DMS 273 (cell line): ENCODE results near the gene TRPM5.
"Not testable (repeated sequence)": the region's sequence is repeated elsewhere in the genome, so short reads cannot be mapped to it uniquely, and the experiment has no call there.

Experiments
- DNase-seq: peaks from one replicate; lab custom pipeline; 2025; ENCODE audit not compliant: unreplicated experiment; lab: John Stamatoyannopoulos, UW

The TRPM5 gene, protein sequence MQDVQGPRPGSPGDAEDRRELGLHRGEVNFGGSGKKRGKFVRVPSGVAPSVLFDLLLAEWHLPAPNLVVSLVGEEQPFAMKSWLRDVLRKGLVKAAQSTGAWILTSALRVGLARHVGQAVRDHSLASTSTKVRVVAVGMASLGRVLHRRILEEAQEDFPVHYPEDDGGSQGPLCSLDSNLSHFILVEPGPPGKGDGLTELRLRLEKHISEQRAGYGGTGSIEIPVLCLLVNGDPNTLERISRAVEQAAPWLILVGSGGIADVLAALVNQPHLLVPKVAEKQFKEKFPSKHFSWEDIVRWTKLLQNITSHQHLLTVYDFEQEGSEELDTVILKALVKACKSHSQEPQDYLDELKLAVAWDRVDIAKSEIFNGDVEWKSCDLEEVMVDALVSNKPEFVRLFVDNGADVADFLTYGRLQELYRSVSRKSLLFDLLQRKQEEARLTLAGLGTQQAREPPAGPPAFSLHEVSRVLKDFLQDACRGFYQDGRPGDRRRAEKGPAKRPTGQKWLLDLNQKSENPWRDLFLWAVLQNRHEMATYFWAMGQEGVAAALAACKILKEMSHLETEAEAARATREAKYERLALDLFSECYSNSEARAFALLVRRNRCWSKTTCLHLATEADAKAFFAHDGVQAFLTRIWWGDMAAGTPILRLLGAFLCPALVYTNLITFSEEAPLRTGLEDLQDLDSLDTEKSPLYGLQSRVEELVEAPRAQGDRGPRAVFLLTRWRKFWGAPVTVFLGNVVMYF (N-terminal part only)

DNA sequence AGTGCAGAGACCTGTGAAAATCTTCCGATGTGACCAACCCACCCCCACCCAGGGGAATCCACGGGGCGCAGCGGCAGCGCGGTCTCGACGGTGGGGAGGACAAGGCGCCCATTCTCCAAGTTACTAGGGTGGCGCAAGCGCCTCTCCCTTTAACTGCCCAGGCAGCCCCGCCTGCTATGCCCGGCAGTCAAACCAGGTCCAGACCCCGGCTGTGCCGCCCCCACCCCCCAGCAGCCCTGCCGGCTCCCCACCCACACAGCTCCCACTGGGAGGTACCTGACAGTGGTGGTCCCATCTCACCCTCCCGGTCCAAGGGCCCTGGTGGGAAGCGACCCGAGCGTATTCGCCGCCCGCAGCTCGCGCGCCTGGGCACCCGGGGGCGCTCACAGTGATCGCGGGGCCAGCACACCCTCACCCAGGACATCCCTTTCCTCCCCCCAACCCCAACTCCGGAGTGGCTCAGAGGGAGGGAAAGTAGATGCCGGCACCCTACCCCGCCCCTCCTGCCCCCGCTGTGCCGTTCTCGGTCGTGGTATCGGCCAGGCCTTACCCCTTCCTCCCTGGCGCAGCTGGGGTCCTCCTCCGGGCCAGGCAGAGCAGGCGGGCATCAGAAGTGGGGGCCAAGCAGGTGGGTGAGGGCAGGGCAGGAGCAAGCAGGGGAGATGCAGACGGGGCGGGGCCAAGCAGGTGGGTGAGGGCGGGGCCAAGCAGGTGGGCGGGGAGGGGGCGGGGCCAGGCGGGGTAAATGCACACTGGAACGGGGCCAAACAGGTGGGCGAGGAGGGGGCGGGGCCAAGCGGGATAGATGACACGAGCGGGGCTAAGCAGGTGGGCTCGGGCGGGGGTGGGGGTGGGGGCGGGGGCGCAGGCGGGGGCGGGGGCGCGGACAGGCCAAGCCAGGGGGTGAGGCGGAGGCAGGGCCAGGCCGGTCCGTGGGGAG lies at the start of gene TRPM5:
TSS of gene TRPM5 (minus strand) at position 634 of the 940 bp plus-strand sequence. CDS start 21,478 bp downstream, outside the sequence.
- no peak for DNase-seq

DNA sequence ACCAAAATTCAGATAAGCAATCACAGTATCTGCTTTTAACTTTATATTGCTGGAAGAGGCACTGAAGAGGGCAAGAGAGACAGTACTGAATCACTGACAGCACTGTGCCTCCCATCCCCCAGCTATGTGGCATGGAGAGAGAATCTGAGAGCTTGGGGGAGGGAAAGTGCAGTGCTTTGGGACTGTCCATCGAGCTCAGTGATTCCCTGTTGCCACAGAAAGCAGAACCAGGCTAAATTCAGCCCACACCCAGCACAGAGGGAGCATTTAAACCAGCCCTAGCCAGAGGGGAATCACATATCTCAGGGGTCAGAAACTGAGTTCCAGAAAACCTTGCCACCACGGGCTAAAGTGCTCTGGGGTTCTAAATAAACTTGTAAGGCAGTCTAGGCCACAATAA lies 44.8 kb upstream of the TRPM5 start:
- DNase-seq: no peak

DNA sequence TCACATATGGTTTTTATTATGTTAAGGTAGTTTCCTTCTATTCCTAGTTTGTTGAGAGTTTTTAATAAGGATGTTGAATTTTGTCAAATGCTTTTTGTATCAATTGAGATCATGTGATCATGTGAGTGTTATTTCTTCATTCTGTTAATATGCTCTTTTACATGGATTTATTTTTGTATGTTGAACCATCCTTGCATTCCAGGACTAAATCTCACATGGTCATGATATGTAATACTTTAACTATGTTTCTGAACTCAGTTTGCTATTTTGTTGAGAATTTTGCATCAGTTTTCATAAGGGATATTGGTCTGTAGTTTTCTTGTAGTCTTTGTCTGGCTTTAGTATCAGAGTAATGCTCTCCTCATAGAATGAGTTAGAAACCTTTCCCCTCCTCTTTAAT lies 43.7 kb upstream of the TRPM5 start:
- no peak for DNase-seq

- no peak for DNase-seq
Measured at GRCh38 chr11:2484576-2485125, 40.3 kb upstream of the TRPM5 start.

GRCh38 chr11:2483426-2483825 lies 39.1 kb upstream of the TRPM5 start:
- no peak for DNase-seq

GRCh38 chr11:2482745-2483144 lies 38.4 kb upstream of the TRPM5 start:
- DNase-seq: no peak

DNA sequence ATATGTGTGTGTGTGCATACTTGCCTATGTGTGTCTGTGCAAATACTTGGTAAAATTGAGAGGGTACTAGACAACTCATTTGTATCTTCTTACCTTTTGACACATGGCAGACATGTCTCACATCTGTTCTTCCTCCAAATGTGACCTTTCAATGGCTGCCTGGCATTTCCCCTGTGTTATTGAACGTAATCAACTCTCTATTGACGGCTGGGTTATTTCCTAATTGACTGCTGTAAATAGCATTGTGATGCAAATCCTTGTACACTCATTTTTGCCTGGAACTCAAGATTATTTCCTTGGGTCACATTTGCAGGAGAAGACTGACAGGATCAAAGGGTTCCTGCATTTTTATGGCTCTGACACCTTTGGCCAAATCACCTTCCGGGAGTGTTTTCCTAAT lies 37.9 kb upstream of the TRPM5 start:
- DNase-seq: no peak

DNA sequence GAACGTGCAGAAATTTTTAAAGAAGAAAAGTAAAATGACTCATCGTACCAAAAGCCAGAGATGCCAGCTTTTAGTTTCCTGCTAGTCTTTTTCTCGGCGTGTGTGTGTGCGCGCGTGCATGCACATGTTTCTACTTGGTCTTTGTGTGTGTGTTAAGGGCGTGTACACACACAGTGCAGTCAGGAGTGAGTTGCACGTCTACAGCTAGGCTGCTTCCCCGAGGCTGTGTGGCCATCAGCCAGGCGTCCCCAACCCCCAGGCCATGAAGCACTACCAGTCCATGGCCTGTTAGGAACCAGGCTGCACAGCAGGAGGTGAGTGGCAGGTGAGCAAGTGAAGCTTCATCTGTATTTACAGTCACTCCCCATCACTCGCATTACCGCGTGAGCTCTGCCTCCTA lies 36.9 kb upstream of the TRPM5 start:
- DNase-seq: no peak

DNA sequence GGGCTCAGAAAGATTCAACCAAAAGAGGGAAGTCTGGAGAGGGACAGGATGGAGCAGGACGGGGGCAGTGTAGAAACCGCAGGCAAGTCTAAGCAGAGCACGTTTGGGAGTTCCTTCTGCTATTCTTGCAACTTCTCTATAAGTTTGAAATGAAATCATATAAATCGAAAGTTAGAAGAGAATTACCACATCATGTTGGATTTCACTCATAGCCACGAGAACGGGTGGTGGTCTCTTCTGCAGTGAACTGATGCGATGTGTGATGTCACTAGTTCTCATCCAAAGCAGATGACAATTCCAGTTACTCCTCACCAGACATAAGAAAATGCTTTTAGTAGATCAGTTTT lies 36.5 kb upstream of the TRPM5 start:
- DNase-seq: no peak

DNA sequence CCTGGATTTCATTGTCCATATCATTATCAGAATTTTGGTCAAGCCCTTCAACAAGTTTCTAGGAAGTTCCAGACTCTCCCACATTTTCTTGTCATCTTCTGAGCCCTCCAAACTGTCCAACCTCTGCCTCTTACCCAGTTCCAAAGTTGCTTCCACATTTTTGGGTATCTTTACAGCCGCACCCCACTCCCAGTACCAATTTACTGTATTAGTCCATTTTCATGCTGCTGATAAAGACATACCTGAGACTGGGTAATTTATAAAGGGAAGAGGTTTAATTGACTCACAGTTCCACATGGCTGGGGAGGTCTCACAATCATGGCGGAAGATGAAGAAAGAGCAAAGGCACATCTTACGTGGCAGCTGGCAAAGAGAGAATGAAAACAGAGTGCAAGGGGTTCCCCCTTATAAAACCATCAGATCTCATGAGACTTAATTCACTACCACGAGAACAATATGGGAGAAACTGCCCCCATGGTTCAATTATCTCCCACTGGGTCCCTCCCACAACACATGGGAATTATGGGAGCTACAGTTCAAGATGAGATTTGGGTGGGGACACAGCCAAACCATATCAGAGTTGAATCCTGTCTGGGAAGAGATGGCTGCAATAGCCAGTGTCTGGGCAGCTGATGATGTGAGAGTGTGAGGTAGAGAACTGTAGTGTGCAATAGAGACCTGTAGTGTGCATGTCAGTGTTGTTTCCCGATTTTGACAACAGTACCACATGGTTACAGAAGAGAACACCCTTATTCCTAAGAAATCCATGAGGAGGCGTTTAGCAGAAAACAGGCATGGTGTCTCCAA lies 36.0 kb upstream of the TRPM5 start:
- DNase-seq: not testable (repeated sequence)

DNA sequence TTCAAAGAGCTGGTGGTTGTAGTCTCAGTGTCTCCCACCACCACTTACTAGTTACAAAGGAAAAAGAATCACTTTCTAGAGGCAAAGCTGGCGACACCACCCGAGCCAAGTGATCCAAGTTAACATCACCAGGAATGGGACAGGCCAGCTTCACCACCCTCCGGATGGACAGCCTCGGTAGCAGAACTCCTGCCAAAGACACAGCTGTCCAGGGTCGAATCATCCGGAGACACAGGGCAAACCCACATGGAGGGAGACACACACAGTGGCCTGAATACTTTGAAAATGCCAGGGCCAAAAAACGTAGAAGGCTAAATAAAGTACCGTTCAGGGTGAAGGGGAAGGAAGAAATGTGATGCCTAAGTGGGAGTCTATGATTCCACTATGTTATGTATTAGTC lies 33.6 kb upstream of the TRPM5 start:
- DNase-seq: no peak

DNA sequence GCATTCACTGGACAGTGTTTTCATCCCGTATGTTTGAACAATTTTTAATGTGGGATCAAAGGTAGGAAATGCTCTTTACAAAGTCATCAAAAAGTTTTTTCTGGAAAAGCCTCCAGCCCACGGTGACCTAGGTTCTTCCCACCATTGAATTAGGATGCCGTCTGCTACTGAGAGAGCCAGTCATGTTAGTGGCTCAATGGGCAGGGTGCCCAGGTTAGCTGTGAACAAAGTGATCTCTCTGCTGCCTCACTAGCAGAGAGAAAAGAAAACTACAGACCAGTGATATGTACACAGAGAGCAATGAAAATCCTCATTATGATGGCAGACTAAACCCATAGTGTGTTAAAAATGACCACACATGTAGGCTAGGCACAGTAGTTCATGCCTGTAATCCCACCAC lies 32.9 kb upstream of the TRPM5 start:
- DNase-seq: no peak

- DNase-seq: no peak
Measured at GRCh38 chr11:2475136-2475918, 31.0 kb upstream of the TRPM5 start.

DNA sequence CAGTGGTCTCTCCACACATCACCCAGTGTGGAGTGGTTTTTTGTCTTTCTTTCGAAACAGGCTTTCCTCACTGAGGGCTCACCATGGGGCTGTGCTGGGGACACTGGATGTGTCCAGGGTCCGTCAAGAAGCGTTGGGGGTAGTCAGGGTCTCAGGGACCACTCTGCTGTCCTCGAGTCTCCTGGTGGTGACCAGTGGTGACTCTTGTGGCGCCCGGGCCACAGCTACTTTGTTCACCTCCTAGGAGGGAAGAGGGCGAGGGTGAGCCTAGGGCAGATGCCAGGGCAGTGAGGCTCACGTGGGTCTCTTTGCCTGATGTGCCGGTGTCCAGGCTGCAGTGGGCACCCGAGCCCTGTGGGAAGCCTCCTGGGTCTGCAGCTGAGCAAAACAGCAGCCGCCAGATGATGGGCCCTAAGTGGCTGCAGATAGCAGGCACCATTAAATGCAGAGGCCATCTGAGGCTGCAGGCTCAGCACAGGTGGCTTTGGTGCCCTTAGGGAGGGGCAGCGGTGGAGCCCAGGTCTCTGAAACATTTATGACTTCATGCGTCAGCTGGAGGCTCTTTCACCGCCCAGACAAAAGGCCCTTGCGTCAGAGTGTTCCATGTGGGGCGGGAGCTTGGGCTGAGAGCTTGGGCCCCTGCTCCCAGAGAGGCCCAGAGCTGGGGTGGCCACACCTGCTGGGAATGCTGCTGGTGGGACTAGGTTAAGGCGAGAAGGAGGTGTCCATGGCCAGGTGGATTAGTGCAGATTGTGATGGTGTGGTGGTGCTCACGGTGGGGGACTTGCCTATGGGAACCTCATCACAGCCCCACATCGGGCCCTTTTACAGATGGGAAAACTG lies 30.0 kb upstream of the TRPM5 start:
- no peak for DNase-seq

DNA sequence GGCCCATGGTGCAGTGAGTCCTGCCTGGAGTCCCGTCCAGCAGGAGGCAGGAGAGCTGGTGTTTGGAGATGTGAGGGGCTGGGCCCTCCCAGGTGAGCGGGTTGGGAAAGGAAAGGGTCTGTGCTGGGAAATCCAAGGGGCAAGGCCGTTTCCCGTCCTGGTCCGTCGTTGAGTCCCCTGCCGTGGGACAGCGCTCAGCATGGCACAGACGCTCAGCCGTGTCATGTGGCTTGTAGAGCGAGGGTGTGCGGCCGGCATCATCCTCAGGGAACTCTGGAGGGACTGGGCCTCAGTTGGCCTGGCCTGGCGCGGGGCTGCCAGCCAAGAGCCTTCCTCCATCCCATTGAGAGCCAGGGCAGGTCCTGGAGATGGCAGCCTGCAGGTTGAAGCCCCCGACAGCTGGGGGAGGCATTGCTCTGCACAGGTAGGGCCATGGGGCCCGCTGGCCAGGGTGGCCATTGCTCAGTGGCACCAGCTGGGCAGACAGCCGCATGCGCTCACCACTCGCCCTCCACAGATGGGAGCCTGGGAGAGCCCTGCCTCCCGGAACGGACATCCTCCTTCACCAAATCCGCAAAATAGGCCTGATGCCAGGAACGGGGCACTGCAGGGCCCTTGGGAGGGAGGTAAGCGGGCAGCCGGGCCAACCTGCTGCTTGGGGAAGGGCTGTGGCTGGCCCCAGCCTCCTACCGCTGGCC lies 29.2 kb upstream of the TRPM5 start:
- DNase-seq: peak; percentile 28

DNA sequence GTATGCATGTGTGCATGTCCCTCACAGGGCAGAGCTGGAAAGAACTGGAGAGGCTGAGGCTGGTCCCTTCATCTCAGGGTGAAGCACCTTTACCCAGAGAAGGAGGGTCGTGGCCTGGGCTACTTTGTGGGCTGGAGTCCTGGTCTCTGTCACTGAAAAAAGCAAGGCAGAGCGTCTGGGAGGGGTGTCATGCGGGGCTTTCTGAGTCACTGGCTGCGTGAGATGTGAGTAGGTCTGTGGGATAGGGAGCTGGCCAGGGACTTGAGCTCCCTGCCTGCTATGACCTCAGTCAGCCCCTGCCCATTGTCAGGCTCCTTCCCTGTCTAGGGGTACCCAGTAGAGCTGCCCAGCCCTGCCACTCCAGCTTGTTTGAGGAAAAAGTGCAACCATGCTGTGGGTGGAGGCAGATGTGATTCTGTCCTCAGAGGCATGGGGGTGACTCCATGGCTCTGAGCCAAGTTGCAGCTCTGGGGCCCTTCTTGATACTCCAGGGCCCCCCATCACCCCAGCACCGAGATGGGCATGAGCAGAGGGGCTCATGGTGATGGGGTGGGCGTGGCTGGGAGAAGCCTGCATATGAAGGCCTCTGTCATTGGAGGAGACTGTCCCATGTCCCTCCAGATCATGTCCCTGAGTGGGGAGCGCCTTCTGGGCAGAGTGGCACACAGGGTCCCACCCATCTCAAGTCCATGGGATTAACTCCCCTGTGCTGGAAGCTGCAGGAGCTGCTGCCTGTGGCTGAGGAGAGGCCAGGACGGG lies 28.3 kb upstream of the TRPM5 start:
- DNase-seq: no peak

DNA sequence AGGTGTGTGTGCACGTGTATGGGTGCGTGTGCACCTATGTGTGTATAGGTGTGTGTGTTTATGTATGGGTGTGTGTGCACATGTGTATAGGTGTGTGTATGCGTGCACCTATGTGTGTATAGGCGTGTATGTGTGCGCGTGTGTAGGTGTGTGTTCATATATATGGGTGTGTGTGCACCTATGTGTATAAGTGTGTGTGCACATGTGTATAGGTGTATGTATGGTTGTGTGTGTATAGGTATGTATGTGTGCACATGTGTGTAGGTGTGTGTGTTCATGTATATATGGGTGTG lies 27.4 kb upstream of the TRPM5 start:
- DNase-seq: no peak
